ENCODE results near the gene SET.

The SET gene

DNA sequence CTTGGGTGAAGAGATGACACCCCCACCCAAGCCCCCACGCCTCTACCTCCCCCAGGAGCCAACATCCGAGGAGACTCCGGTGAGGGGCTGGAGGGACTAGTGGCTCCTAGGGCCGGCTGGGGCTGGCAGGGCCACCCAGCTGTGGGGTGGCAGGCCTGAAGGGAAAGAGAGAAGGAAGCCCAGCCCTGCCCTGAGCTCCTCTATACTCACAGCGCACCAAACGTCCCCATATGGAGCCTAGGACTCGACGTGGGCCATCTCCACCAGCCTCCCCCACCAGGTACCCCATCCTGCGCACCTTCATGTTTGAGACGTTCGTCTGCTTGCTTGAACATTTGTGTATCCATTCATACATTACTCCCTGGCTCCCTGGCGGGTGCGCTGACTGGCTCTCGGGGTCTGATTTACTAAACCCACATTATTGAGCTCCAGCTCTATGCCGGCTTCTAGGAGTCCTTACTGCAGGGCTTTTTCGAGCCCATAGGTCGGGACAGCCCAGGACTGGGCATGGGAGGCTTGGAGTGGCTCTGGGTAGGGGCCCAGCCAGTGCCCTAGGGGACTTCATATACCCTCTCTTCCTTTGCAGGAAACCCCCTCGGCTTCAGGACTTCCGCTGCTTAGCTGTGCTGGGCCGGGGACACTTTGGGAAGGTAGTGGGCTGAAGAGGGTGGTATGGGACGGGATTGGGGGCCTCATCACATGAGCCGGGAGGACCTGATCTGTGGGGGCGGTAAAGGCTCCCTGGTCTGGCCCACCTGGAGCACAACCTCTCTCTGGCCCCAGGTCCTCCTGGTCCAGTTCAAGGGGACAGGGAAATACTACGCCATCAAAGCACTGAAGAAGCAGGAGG, 25.8 kb downstream of the SET start:
- Histone ChIP-seq H3K27me3 (ENCODE audit: insufficient read depth, poor library complexity, severe bottlenecking) (no peaks in the 10 kb centered on the region), H3K4me3 (replicated peaks; ENCODE audit: insufficient read depth, low read length) (no peak overlapping the region), H3K27ac (replicated peaks) (no peak overlapping the region)
- TF ChIP-seq SPI1 (IDR thresholded peaks at IDR 0.05; ENCODE audit: borderline replicate concordance, low read depth) (no peak), POLR2AphosphoS5 (IDR thresholded peaks at IDR 0.05; ENCODE audit: low read depth) (no peak), GABPA (IDR thresholded peaks at IDR 0.05; ENCODE audit: low read depth) (no peak)
- no peak for DNase-seq (ENCODE audit: low read depth in 1 of 2, low spot score in 1 of 2)

DNA sequence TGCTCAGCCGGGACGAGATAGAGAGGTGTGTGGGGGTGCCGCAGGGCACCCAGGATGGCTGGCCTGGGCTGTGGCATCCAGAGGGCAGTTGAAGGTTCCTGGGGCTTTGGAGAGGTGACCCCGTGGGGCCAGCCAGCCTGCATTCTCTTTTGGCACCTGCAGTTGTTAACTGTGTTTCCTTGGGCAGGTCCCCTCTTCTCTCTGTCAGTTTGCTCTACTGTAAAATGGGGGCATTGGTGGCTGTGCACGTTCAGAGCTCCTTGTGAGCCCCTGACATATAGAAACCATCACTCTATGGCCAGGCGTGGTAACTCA, 26.4 kb downstream of the SET start:
- Histone ChIP-seq H3K27ac (replicated peaks) (no peak overlapping the region), H3K27me3 (ENCODE audit: insufficient read depth, poor library complexity, severe bottlenecking) (no peaks in the 10 kb centered on the region), H3K4me3 (replicated peaks; ENCODE audit: insufficient read depth, low read length) (no peak overlapping the region)
- no peak for DNase-seq (ENCODE audit: low read depth in 1 of 2, low spot score in 1 of 2)
- TF ChIP-seq, protein P1, sequence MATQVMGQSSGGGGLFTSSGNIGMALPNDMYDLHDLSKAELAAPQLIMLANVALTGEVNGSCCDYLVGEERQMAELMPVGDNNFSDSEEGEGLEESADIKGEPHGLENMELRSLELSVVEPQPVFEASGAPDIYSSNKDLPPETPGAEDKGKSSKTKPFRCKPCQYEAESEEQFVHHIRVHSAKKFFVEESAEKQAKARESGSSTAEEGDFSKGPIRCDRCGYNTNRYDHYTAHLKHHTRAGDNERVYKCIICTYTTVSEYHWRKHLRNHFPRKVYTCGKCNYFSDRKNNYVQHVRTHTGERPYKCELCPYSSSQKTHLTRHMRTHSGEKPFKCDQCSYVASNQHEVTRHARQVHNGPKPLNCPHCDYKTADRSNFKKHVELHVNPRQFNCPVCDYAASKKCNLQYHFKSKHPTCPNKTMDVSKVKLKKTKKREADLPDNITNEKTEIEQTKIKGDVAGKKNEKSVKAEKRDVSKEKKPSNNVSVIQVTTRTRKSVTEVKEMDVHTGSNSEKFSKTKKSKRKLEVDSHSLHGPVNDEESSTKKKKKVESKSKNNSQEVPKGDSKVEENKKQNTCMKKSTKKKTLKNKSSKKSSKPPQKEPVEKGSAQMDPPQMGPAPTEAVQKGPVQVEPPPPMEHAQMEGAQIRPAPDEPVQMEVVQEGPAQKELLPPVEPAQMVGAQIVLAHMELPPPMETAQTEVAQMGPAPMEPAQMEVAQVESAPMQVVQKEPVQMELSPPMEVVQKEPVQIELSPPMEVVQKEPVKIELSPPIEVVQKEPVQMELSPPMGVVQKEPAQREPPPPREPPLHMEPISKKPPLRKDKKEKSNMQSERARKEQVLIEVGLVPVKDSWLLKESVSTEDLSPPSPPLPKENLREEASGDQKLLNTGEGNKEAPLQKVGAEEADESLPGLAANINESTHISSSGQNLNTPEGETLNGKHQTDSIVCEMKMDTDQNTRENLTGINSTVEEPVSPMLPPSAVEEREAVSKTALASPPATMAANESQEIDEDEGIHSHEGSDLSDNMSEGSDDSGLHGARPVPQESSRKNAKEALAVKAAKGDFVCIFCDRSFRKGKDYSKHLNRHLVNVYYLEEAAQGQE (IDR thresholded peaks at IDR 0.05; ENCODE audit: insufficient replicate concordance, low read depth): no peak
- TF ChIP-seq, protein P2, sequence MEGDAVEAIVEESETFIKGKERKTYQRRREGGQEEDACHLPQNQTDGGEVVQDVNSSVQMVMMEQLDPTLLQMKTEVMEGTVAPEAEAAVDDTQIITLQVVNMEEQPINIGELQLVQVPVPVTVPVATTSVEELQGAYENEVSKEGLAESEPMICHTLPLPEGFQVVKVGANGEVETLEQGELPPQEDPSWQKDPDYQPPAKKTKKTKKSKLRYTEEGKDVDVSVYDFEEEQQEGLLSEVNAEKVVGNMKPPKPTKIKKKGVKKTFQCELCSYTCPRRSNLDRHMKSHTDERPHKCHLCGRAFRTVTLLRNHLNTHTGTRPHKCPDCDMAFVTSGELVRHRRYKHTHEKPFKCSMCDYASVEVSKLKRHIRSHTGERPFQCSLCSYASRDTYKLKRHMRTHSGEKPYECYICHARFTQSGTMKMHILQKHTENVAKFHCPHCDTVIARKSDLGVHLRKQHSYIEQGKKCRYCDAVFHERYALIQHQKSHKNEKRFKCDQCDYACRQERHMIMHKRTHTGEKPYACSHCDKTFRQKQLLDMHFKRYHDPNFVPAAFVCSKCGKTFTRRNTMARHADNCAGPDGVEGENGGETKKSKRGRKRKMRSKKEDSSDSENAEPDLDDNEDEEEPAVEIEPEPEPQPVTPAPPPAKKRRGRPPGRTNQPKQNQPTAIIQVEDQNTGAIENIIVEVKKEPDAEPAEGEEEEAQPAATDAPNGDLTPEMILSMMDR (IDR thresholded peaks at IDR 0.05; ENCODE audit: insufficient read depth, low read length): no peak
- TF ChIP-seq POLR2AphosphoS5 (IDR thresholded peaks at IDR 0.05; ENCODE audit: low read depth): no peak
- TF ChIP-seq SPI1 (IDR thresholded peaks at IDR 0.05; ENCODE audit: borderline replicate concordance, low read depth): no peak
- TF ChIP-seq GABPA (IDR thresholded peaks at IDR 0.05; ENCODE audit: low read depth): no peak

DNA sequence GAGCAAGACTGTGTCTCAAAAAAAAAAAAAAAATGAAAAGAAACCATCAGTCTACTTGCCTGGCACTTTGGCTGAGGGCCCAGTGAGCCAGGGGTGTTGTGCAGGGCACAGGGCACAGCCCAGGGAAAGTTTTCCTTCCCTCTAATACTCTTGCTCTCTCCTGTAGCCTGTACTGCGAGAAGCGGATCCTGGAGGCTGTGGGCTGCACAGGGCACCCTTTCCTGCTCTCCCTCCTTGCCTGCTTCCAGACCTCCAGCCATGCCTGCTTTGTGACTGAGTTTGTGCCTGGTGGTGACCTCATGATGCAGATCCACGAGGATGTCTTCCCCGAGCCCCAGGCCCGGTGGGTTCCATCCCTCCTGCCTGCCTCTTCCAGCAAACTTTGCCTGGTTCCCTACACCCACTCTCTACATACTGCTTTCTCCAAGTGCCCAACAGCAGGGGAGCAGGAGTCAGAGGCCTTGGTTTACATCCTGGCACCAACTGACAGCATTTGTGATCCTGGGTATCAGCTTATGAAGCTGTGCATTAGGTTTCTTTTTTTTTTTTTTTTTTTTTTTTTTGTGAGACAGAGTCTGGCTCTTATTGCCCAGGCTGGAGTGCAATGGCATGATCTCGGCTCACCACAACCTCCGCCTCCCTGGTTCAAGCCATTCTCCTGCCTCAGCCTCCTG, 27.7 kb downstream of the SET start:
- H3K27me3 ChIP-seq (ENCODE audit: insufficient read depth, poor library complexity, severe bottlenecking): no peaks in the 10 kb centered on the region
- DNase-seq (ENCODE audit: low read depth in 1 of 2, low spot score in 1 of 2): no peak
- TF ChIP-seq SPI1 (IDR thresholded peaks at IDR 0.05; ENCODE audit: borderline replicate concordance, low read depth) (no peak), GABPA (IDR thresholded peaks at IDR 0.05; ENCODE audit: low read depth) (no peak), POLR2AphosphoS5 (IDR thresholded peaks at IDR 0.05; ENCODE audit: low read depth) (no peak)
- TF ChIP-seq, protein P2 (IDR thresholded peaks at IDR 0.05; ENCODE audit: insufficient read depth, low read length): no peak
- TF ChIP-seq, protein P1 (IDR thresholded peaks at IDR 0.05; ENCODE audit: insufficient replicate concordance, low read depth): no peak
- H3K4me3 ChIP-seq (replicated peaks; ENCODE audit: insufficient read depth, low read length): no peak overlapping the region
- no peak overlapping the region for H3K27ac ChIP-seq (replicated peaks)

DNA sequence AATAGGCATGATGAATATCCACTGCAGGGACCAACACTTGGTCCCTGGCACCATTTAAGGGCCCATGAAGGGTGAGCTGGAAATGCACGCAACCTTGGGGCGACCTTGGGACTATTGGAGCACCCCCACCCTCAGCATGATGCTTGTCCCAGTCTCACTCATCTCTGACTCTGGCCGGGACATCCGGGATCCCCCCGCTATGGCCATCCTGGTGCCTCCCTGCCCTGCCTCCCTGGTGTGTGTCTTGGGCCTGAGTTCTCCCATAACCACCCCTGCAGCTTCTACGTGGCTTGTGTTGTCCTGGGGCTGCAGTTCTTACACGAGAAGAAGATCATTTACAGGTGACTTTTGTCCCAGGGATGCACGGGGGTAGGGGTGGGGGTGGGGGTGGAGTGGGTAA, 29.0 kb downstream of the SET start:
- DNase-seq (ENCODE audit: low read depth in 1 of 2, low spot score in 1 of 2): no peak
- Histone ChIP-seq H3K27ac (replicated peaks) (no peak overlapping the region), H3K4me3 (replicated peaks; ENCODE audit: insufficient read depth, low read length) (no peak overlapping the region), H3K27me3 (ENCODE audit: insufficient read depth, poor library complexity, severe bottlenecking) (no peaks in the 10 kb centered on the region)
- TF ChIP-seq, protein P2 (IDR thresholded peaks at IDR 0.05; ENCODE audit: insufficient read depth, low read length): no peak
- TF ChIP-seq GABPA (IDR thresholded peaks at IDR 0.05; ENCODE audit: low read depth) (no peak), SPI1 (IDR thresholded peaks at IDR 0.05; ENCODE audit: borderline replicate concordance, low read depth) (no peak), POLR2AphosphoS5 (IDR thresholded peaks at IDR 0.05; ENCODE audit: low read depth) (no peak)
- TF ChIP-seq, protein P1 (IDR thresholded peaks at IDR 0.05; ENCODE audit: insufficient replicate concordance, low read depth): no peak

Data from HL-60 (cell line).